H1 (cell line): Measurements from ENCODE around the gene TPBGL. TPM values are rescaled to one million over a fixed set of nuclear protein-coding genes. Genes with fewer than 3 reads are reported as not detected.

ENCODE experiments used
- CTCF ChIA-PET: fragments of 300-600 bp; sonication (Branson Sonifier 250); formaldehyde crosslinking; loops from one replicate; lab custom pipeline; 2021; ENCODE audit not compliant: partially characterized antibody; lab: Charles Lee
- POLR2A ChIA-PET: fragments of 300-600 bp; sonication (Branson Sonifier 250); formaldehyde crosslinking; loops from one replicate; lab custom pipeline; 2021; ENCODE audit warnings: inconsistent platforms; ENCODE audit not compliant: partially characterized antibody; lab: Charles Lee
- DNase-seq, 2 experiments: peaks; one replicate each; pipeline versions ENCODE4 v3.0.0 to v3.0.0-alpha.2; 2010 to 2022; ENCODE audit warnings: low spot score in 2 of 2, low read depth in 1 of 2, mixed read lengths in 1 of 2
- FAIRE-seq: peaks from 2 replicates; lab custom pipeline; 2011; peaks lifted over from hg19 to GRCh38; lab: Jason Lieb, UNC
- H2AFZ ChIP-seq: 2 replicates; pipeline ENCODE4 v1.8.1; 2012; ENCODE audit warnings: low read length, inconsistent platforms
- H2AK5ac ChIP-seq: 2 replicates; pipeline ENCODE4 v1.6.1; 2013; ENCODE audit warnings: low read depth, low read length
- H2BK120ac ChIP-seq: replicated peaks from 2 replicates; pipeline ENCODE3; 2013; ENCODE audit warnings: low read depth, low read length, inconsistent platforms
- H2BK12ac ChIP-seq: 2 replicates; pipeline ENCODE4 v1.6.1; 2013; ENCODE audit warnings: low read depth, low read length
- H2BK15ac ChIP-seq: 2 replicates; pipeline ENCODE4 v1.6.1; 2013; ENCODE audit warnings: low read length
- H2BK20ac ChIP-seq: 2 replicates; pipeline ENCODE4 v1.6.1; 2013; ENCODE audit warnings: low read length
- H2BK5ac ChIP-seq: 2 replicates; pipeline ENCODE4 v1.6.1; 2013; ENCODE audit warnings: low read depth, low read length
- H3K14ac ChIP-seq: 2 replicates; pipeline ENCODE4 v1.6.1; 2013; ENCODE audit warnings: inconsistent platforms; ENCODE audit not compliant: insufficient read length
- H3K18ac ChIP-seq: 2 replicates; pipeline ENCODE4 v1.6.1; 2013; ENCODE audit warnings: low read length; ENCODE audit errors: extremely low read depth
- H3K23ac ChIP-seq: 2 replicates; pipeline ENCODE4 v1.6.1; 2013; ENCODE audit warnings: inconsistent platforms; ENCODE audit not compliant: insufficient read length
- H3K23me2 ChIP-seq: 2 replicates; pipeline ENCODE4 v1.6.1; 2013; ENCODE audit warnings: low read depth, low read length
- H3K27ac ChIP-seq: 2 replicates; pipeline ENCODE4 v1.6.1; 2011; ENCODE audit warnings: low read depth, low read length, inconsistent platforms
- H3K27me3 ChIP-seq, 4 experiments: replicated peaks in 1 of 4; 1 replicate in 1 of 4; 2 replicates in 3 of 4; pipeline versions ENCODE4 v1.6.1 to v1.8.1; 2011 to 2013; ENCODE audit warnings: low read length in 3 of 4, mild to moderate bottlenecking in 3 of 4, inconsistent platforms in 2 of 4, mixed read lengths in 2 of 4, moderate library complexity in 1 of 4; ENCODE audit not compliant: control insufficient read depth in 3 of 4, insufficient read depth in 3 of 4; ENCODE audit errors: extremely low read depth in 1 of 4
- H3K36me3 ChIP-seq, 4 experiments: 2 replicates each; pipeline versions ENCODE4 v1.6.1 to v1.8.1; 2011 to 2013; ENCODE audit warnings: mild to moderate bottlenecking in 4 of 4, low read length in 3 of 4, moderate library complexity in 2 of 4, control low read depth in 1 of 4, inconsistent platforms in 1 of 4; ENCODE audit not compliant: insufficient read depth in 4 of 4, control insufficient read depth in 2 of 4
- H3K4ac ChIP-seq: replicated peaks from 2 replicates; pipeline ENCODE3; 2013; ENCODE audit warnings: low read length, low read depth, mixed read lengths, inconsistent platforms; ENCODE audit not compliant: insufficient read length
- H3K4me1 ChIP-seq, 4 experiments: replicated peaks in 1 of 4; 1 replicate in 1 of 4; 2 replicates in 3 of 4; pipeline versions ENCODE4 v1.6.1 to v1.8.1; 2011 to 2013; ENCODE audit warnings: low read length in 3 of 4, inconsistent platforms in 2 of 4, mixed read lengths in 1 of 4; ENCODE audit not compliant: insufficient read depth in 4 of 4, control insufficient read depth in 3 of 4
- H3K4me2 ChIP-seq, 2 experiments: 2 replicates each; pipeline versions ENCODE4 v1.6.1 to v1.8.1; 2011 to 2013; ENCODE audit warnings: low read depth in 2 of 2, low read length in 2 of 2, control low read depth in 1 of 2, inconsistent platforms in 1 of 2, mild to moderate bottlenecking in 1 of 2; ENCODE audit not compliant: insufficient read depth in 1 of 2
- H3K4me3 ChIP-seq, 4 experiments: fragments of 200-600, 300-600 bp in 1 of 4; sonication (generic), shearing (Covaris generic), sonication (Bioruptor Twin) in 1 of 4; 2 replicates each; pipeline versions ENCODE4 v1.5.1 to v1.8.1; 2011 to 2016; ENCODE audit warnings: low read length in 4 of 4, low read depth in 3 of 4, control low read depth in 2 of 4, inconsistent platforms in 2 of 4, mild to moderate bottlenecking in 2 of 4, mixed read lengths in 1 of 4, moderate library complexity in 1 of 4; ENCODE audit not compliant: insufficient read depth in 2 of 4; ENCODE audit errors: extremely low read depth in 1 of 4
- H3K56ac ChIP-seq: replicated peaks from 2 replicates; pipeline ENCODE3; 2013; ENCODE audit warnings: low read depth, mild to moderate bottlenecking, mixed read lengths, low read length, inconsistent platforms; ENCODE audit not compliant: insufficient read length
- H3K79me1 ChIP-seq: 2 replicates; pipeline ENCODE4 v1.6.1; 2013; ENCODE audit warnings: low read depth, low read length, control low read depth
- H3K79me2 ChIP-seq, 2 experiments: 2 replicates each; pipeline versions ENCODE4 v1.6.1 to v1.8.1; 2012 to 2013; ENCODE audit warnings: low read length in 2 of 2, mild to moderate bottlenecking in 2 of 2, inconsistent platforms in 1 of 2; ENCODE audit not compliant: insufficient read depth in 2 of 2, control insufficient read depth in 1 of 2
- H3K9ac ChIP-seq, 4 experiments: replicated peaks in 1 of 4; 1 replicate in 1 of 4; 2 replicates in 3 of 4; pipeline versions ENCODE4 v1.6.1 to v1.8.1; 2011 to 2013; ENCODE audit warnings: low read depth in 3 of 4, low read length in 3 of 4, control low read depth in 2 of 4, mild to moderate bottlenecking in 2 of 4, moderate library complexity in 2 of 4, inconsistent platforms in 1 of 4; ENCODE audit errors: extremely low read depth in 1 of 4
- H3K9me3 ChIP-seq, 2 experiments: 2 replicates each; pipeline versions ENCODE4 v1.6.1 to v1.8.1; 2012 to 2013; ENCODE audit warnings: mild to moderate bottlenecking in 2 of 2, moderate library complexity in 2 of 2, control low read depth in 1 of 2, inconsistent platforms in 1 of 2, low read depth in 1 of 2, low read length in 1 of 2, mixed read lengths in 1 of 2; ENCODE audit not compliant: insufficient read depth in 2 of 2
- H4K20me1 ChIP-seq, 2 experiments: replicated peaks in 1 of 2; 2 replicates each; pipeline versions ENCODE3 to v1.8.1; 2011 to 2013; ENCODE audit warnings: inconsistent platforms in 2 of 2, low read length in 2 of 2, mild to moderate bottlenecking in 1 of 2; ENCODE audit not compliant: insufficient read depth in 2 of 2, control insufficient read depth in 1 of 2
- H4K5ac ChIP-seq: 2 replicates; pipeline ENCODE4 v1.6.1; 2013; ENCODE audit warnings: low read length, low read depth, mixed read lengths, inconsistent platforms; ENCODE audit not compliant: insufficient read length
- H4K8ac ChIP-seq: 2 replicates; pipeline ENCODE4 v1.8.0; 2013; ENCODE audit warnings: mild to moderate bottlenecking, moderate library complexity, low read length, inconsistent platforms; ENCODE audit not compliant: insufficient read depth; ENCODE audit errors: extremely low read depth
- H4K91ac ChIP-seq: replicated peaks from 2 replicates; pipeline ENCODE3; 2013; ENCODE audit warnings: low read length, mixed read lengths, inconsistent platforms; ENCODE audit not compliant: insufficient read length
- BRCA1 ChIP-seq: IDR thresholded peaks from 2 replicates; pipeline ENCODE4 v1.6.1; 2012; ENCODE audit warnings: low read depth, low read length, improper control_type of control experiment
- CHD1 ChIP-seq: IDR thresholded peaks from 2 replicates; pipeline ENCODE4 v1.6.1; 2012; ENCODE audit warnings: low read depth, low read length, improper control_type of control experiment
- GABPA ChIP-seq: IDR thresholded peaks from 2 replicates; pipeline ENCODE4 v1.6.1; 2011; ENCODE audit warnings: mild to moderate bottlenecking, low read length, moderate library complexity, borderline replicate concordance; ENCODE audit not compliant: insufficient read depth
- JUND ChIP-seq: IDR thresholded peaks from 2 replicates; pipeline ENCODE4 v1.6.1; 2011; ENCODE audit warnings: mild to moderate bottlenecking, improper control_type of control experiment, low read length
- KDM4A ChIP-seq: IDR thresholded peaks from one replicate; pipeline ENCODE4 v1.7.1; 2012; ENCODE audit warnings: low read depth, mild to moderate bottlenecking, moderate library complexity, low read length, inconsistent platforms; ENCODE audit not compliant: severe bottlenecking
- ZNF274 ChIP-seq: IDR thresholded peaks from 2 replicates; pipeline ENCODE4 v1.7.0; 2012; ENCODE audit warnings: low read length, borderline replicate concordance; ENCODE audit errors: extremely low read depth
- WGBS, 2 experiments: shearing (Covaris generic) in 1 of 2; methylation state at CpG; one replicate each; pipeline versions ENCODE4 v1.1.6 to v1.1.7; 2013 to 2015; ENCODE audit warnings: low lambda C conversion rate in 2 of 2, mixed read lengths in 2 of 2, inconsistent platforms in 1 of 2, low coverage in 1 of 2, missing lambda C conversion rate in 1 of 2; ENCODE audit not compliant: insufficient replicate concordance in 2 of 2, insufficient coverage in 1 of 2, insufficient read length in 1 of 2; ENCODE audit errors: extremely low coverage in 1 of 2, missing lambda C conversion rate in 1 of 2; 5-methylcytosine and 5-hydroxymethylcytosine counted together
- polyA plus RNA-seq, 7 experiments: library from polyadenylated mRNA; depleted of rRNA in 3 of 7; stranded (reverse) in 5 of 7; unstranded in 2 of 7; fragments of >200 nt in 5 of 7; fragments of 200-250 nt in 2 of 7; gene quantifications; 1 replicate in 5 of 7; 2 replicates in 1 of 7; 4 replicates in 1 of 7; pipeline versions ENCODE4 v1.2.1 to v1.2.3, GENCODE V29; 2011 to 2013; ENCODE audit warnings: missing spikeins in 2 of 7, mixed read lengths in 2 of 7
- total RNA-seq: library from RNA; stranded (reverse); fragmentation: NEBNext Ultra II Directional; extraction: Animal tissue kit (Norgen Biotek cat#: 25700); gene quantifications from 2 replicates; pipeline ENCODE4 v1.2.1, GENCODE V29; 2021

The TPBGL gene
- total and polyA plus RNA-seq, 2 of the 8 experiments (the other 6 are each of a cell fraction or from before 2014, with no cell fraction given): 0.26 to 0.37 TPM

GRCh38 chr11:75273411-75274391, 33.1 kb downstream of the TPBGL start:
- Histone ChIP-seq H3K36me3 (no peaks in the 10 kb centered on the region), H3K56ac (no peak overlapping the region), H2BK15ac (no peak overlapping the region), H3K4me2 (no peak overlapping the region), H3K23ac (no peak overlapping the region), H2AK5ac (no peak overlapping the region), H3K27me3 (no peaks in the 10 kb centered on the region), H3K4me3 (no peak overlapping the region), H3K14ac (no peak overlapping the region), H3K79me1 (no peaks in the 10 kb centered on the region), H3K79me2 (no peaks in the 10 kb centered on the region), H2BK5ac (no peak overlapping the region), H3K23me2 (no peaks in the 10 kb centered on the region), H3K9ac (no peak overlapping the region; a peak in 1 of 7 replicates), H3K18ac (no peak overlapping the region), H4K5ac (no peak overlapping the region), H3K4me1 (no peaks in the 10 kb centered on the region; a peak in 1 of 7 replicates), H3K4ac (no peak overlapping the region), H2AFZ (no peak overlapping the region), H3K27ac (no peak overlapping the region), H2BK12ac (no peak overlapping the region), H2BK20ac (no peak overlapping the region), H3K9me3 (no peaks in the 10 kb centered on the region), H4K8ac (no peak overlapping the region), H2BK120ac (no peak overlapping the region)
- POLR2A ChIA-PET: interaction anchor here (1.0 to 1.6 kb wide), 4 partner anchors 10 to 292 kb away, joined by 3 to 5 read pairs (median 4); no protein-coding TSS in a partner anchor
- DNase-seq: no peak
- WGBS, 2 experiments: 80% methylated on average over 15 of the region's 15 CpGs; no CpG with 5 or more reads in 1 of the 2 experiments
- no peak for TF ChIP-seq GABPA
- TF ChIP-seq JUND: no peak
- TF ChIP-seq CHD1: no peak
- no peak for TF ChIP-seq KDM4A
- TF ChIP-seq BRCA1: no peak
- no peak for TF ChIP-seq ZNF274
- TF ChIP-seq, all 59 proteins: peak for 0
- H4K20me1 ChIP-seq: no peaks in the 10 kb centered on the region
- no peak overlapping the region for H4K91ac ChIP-seq
- CTCF ChIA-PET: interaction anchor here (0.6 to 18.0 kb wide), 7 partner anchors 12 to 469 kb away, joined by 3 to 327 read pairs (median 4); no protein-coding TSS in a partner anchor
- no peak for FAIRE-seq
